Measurements from ENCODE around the gene FARS2.

DNA sequence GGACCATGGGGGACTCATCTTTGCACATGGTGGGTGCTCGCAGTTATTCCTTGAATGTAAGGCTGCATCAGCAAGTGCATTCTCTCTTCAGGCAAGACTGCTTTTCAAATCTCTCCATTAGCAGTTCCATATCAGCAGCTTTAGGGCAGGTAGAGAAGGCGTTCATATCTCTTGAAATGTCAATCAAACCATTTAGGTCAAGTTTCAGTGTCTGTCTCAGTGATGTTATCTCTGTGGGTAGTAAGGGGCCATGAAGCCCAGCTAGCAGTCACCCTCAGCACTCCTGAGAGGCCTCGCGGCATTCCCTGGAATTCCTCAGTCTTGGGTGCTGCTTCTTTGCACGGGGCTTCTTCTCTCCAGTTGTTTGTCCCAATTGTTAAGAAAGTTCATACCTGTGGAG lies 24.2 kb downstream of the FARS2 start:
- TF ChIP-seq POLR2AphosphoS5 (IDR thresholded peaks at IDR 0.05): no peak
- TF ChIP-seq, protein P1, sequence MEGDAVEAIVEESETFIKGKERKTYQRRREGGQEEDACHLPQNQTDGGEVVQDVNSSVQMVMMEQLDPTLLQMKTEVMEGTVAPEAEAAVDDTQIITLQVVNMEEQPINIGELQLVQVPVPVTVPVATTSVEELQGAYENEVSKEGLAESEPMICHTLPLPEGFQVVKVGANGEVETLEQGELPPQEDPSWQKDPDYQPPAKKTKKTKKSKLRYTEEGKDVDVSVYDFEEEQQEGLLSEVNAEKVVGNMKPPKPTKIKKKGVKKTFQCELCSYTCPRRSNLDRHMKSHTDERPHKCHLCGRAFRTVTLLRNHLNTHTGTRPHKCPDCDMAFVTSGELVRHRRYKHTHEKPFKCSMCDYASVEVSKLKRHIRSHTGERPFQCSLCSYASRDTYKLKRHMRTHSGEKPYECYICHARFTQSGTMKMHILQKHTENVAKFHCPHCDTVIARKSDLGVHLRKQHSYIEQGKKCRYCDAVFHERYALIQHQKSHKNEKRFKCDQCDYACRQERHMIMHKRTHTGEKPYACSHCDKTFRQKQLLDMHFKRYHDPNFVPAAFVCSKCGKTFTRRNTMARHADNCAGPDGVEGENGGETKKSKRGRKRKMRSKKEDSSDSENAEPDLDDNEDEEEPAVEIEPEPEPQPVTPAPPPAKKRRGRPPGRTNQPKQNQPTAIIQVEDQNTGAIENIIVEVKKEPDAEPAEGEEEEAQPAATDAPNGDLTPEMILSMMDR (IDR thresholded peaks at IDR 0.05 in 8 of 11, conservative IDR thresholded peaks at IDR 0.05 in 3 of 11): no peak
- no peak for TF ChIP-seq POLR2A (IDR thresholded peaks at IDR 0.05)

Data from spleen (tissue), 7 donors.